ENCODE results near the gene IL1A. TPM values are rescaled to one million over a fixed set of nuclear protein-coding genes. Genes with fewer than 3 reads are reported as not detected.

IL1A gene
- total RNA-seq, 1 experiment from 2014 or later, result 0.42 TPM

DNA sequence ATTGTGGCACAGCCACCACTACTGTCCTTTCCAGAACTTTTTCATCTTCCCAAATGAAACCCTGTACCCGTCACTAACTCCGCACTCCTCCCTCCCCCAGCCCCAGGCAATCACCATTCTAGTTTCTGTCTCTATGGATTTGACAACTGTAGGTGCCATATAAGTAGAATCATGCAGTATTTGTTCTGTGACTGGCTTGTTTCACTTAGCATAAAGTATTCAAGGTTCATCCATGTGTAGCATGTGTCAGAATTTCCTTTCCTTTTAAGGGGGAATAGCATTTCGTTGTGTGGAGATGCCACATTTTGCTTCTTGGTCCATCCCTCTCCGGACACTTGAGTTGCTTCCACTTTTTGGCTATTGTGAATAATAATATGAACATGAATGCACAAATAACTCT, 19.0 kb downstream of the IL1A start (continued):
- no peak for TF ChIP-seq SMAD4 (CRISPR knock-in tag; IDR thresholded peaks at IDR 0.05)
- no peak for TF ChIP-seq KAT7 (CRISPR knock-in tag; IDR thresholded peaks at IDR 0.05; ENCODE audit: borderline replicate concordance)
- no peak for TF ChIP-seq NR2C2 (CRISPR knock-in tag; IDR thresholded peaks at IDR 0.05)
- no peak for TF ChIP-seq ZNF121 (CRISPR knock-in tag; IDR thresholded peaks at IDR 0.05)
- TF ChIP-seq ZNF232 (CRISPR knock-in tag; IDR thresholded peaks at IDR 0.05), result no peak
- TF ChIP-seq, protein P1, sequence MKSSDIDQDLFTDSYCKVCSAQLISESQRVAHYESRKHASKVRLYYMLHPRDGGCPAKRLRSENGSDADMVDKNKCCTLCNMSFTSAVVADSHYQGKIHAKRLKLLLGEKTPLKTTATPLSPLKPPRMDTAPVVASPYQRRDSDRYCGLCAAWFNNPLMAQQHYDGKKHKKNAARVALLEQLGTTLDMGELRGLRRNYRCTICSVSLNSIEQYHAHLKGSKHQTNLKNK (CRISPR knock-in tag; IDR thresholded peaks at IDR 0.05), result no peak
- no peak for TF ChIP-seq GRHL2 (CRISPR knock-in tag; IDR thresholded peaks at IDR 0.05; ENCODE audit: insufficient replicate concordance, severe bottlenecking)
- TF ChIP-seq, protein P2, sequence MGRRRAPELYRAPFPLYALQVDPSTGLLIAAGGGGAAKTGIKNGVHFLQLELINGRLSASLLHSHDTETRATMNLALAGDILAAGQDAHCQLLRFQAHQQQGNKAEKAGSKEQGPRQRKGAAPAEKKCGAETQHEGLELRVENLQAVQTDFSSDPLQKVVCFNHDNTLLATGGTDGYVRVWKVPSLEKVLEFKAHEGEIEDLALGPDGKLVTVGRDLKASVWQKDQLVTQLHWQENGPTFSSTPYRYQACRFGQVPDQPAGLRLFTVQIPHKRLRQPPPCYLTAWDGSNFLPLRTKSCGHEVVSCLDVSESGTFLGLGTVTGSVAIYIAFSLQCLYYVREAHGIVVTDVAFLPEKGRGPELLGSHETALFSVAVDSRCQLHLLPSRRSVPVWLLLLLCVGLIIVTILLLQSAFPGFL (CRISPR knock-in tag; IDR thresholded peaks at IDR 0.05; ENCODE audit: borderline replicate concordance), result no peak
- no peak for TF ChIP-seq ZNF671 (CRISPR knock-in tag; IDR thresholded peaks at IDR 0.05)
- TF ChIP-seq SMAD3 (CRISPR knock-in tag; IDR thresholded peaks at IDR 0.05; ENCODE audit: borderline replicate concordance), result no peak

DNA sequence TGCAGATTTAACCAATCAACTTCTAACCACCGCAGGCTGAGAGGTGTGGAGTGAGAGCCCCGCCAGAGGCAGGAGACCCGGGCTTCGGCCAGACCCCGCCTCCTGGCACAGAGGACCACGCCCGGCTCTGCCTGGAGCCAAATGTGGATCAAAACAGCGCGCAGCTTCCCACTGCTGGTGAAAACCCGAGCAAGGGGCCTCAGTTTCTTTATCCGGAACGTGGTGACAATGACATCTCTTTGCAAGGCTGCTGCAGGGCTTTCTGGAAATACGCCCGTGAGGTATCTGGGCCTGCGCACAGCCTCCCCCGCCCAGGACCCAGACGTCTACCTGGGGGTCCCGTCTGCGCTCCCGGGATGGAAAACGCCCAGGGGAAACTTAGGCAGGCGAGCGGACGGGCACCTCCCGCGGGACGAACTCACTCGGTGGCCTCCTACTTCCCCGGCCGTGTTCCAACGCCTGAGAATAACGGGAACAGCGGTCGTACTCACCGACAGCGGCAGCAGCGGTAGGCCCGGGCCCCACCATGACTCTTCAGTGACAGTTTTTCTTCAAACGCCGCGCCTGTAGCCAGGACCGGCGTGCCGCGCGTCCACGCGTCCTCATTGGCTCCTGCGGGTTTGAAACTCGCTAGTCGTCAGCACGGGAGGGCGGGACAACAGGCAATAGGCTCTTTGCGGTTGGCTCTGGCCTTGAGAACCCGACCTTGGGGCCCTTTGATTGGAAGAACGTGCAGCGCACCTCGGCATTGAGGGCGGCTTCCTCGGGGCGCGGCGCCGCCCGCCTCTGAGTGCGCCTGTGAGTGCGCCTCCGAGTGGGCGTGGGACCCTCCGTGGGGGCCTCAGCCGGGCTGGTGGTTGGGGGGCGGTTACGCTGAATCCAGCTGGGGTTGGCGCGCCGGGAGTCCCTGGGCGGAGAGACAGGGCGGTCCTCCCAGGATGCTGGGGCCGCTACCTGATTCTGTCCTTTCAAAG, 19.9 kb downstream of the IL1A start, which contains the start of gene CKAP2L:
Gene CKAP2L (minus strand): TSS at position 539 of the 974 bp plus-strand sequence. CDS start 11 bp downstream, at position 528.
- Mint-ChIP-seq H3K9me3 (no peaks in the 10 kb centered on the region), H3K27ac (peak within 1 kb of the TSS; percentile 82), H3K4me3 (peak within 1 kb of the TSS; percentile 97), H3K27me3 (ENCODE audit: low read depth) (no peaks in the 10 kb centered on the region), H3K4me1 (peaks cover 23% of the 10 kb centered on the region), H3K36me3 (peaks cover 19% of the 10 kb centered on the region)
- DNase-seq (ENCODE audit: low spot score) (peak; percentile 95), ATAC-seq (peak; percentile 97)
- CTCF ChIA-PET, result interaction anchor here (0.6 to 3.3 kb wide), 3 partner anchors 15 to 177 kb away, joined by 4 to 21 read pairs (median 17); no protein-coding TSS in a partner anchor
- POLR2A ChIA-PET, result no interaction called here
- TF ChIP-seq, protein P3, sequence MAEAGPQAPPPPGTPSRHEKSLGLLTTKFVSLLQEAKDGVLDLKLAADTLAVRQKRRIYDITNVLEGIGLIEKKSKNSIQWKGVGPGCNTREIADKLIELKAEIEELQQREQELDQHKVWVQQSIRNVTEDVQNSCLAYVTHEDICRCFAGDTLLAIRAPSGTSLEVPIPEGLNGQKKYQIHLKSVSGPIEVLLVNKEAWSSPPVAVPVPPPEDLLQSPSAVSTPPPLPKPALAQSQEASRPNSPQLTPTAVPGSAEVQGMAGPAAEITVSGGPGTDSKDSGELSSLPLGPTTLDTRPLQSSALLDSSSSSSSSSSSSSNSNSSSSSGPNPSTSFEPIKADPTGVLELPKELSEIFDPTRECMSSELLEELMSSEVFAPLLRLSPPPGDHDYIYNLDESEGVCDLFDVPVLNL (CRISPR knock-in tag; IDR thresholded peaks at IDR 0.05; ENCODE audit: borderline replicate concordance, low read depth), result peak; percentile 94
- TF ChIP-seq TEAD1 (CRISPR knock-in tag; IDR thresholded peaks at IDR 0.05), result 0 out of 2 replicates have a peak, but pooled peaks have one; percentile 21
- TF ChIP-seq, protein P4, sequence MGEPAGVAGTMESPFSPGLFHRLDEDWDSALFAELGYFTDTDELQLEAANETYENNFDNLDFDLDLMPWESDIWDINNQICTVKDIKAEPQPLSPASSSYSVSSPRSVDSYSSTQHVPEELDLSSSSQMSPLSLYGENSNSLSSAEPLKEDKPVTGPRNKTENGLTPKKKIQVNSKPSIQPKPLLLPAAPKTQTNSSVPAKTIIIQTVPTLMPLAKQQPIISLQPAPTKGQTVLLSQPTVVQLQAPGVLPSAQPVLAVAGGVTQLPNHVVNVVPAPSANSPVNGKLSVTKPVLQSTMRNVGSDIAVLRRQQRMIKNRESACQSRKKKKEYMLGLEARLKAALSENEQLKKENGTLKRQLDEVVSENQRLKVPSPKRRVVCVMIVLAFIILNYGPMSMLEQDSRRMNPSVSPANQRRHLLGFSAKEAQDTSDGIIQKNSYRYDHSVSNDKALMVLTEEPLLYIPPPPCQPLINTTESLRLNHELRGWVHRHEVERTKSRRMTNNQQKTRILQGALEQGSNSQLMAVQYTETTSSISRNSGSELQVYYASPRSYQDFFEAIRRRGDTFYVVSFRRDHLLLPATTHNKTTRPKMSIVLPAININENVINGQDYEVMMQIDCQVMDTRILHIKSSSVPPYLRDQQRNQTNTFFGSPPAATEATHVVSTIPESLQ (CRISPR knock-in tag; IDR thresholded peaks at IDR 0.05), result no peak
- no peak for TF ChIP-seq SMAD3 (CRISPR knock-in tag; IDR thresholded peaks at IDR 0.05; ENCODE audit: borderline replicate concordance)
- no peak for TF ChIP-seq CREB1 (CRISPR knock-in tag; IDR thresholded peaks at IDR 0.05)
- peak; percentile 81 for TF ChIP-seq SP1 (CRISPR knock-in tag; conservative IDR thresholded peaks at IDR 0.05)
- TF ChIP-seq, protein P5, sequence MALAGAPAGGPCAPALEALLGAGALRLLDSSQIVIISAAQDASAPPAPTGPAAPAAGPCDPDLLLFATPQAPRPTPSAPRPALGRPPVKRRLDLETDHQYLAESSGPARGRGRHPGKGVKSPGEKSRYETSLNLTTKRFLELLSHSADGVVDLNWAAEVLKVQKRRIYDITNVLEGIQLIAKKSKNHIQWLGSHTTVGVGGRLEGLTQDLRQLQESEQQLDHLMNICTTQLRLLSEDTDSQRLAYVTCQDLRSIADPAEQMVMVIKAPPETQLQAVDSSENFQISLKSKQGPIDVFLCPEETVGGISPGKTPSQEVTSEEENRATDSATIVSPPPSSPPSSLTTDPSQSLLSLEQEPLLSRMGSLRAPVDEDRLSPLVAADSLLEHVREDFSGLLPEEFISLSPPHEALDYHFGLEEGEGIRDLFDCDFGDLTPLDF (CRISPR knock-in tag; IDR thresholded peaks at IDR 0.05), result no peak
- TF ChIP-seq, protein P6, sequence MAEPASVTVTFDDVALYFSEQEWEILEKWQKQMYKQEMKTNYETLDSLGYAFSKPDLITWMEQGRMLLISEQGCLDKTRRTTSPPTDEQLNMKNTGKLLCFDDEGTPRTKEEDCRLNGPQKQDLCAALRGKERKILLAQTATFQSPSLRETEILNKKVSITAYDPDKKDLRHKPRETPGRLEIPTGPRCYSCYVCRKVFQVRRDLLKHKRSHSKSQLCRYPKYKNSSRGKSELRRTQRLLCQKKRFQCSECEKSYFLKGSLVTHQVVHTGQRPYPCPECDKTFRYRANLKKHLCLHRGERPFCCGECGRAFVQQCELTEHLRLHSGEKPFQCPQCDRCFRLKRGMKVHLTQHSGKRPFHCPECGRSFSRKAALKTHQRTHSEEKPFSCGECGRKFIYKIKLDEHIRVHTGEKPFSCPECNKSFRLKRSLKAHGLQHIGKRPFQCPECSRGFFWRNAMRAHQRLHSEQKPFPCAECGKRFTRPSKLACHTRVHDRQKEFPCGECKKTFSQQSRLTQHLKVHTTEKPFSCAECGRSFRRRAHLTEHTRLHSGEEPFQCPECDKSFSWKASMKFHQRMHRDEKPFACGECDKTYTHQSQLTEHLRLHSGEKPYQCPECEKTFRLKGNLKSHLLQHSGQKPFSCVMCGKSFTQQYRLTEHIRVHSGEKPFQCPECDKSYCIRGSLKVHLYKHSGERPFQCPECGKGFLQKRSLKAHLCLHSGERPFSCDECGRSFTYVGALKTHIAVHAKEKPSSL (CRISPR knock-in tag; conservative IDR thresholded peaks at IDR 0.05), result no peak
- TF ChIP-seq MXD4 (CRISPR knock-in tag; IDR thresholded peaks at IDR 0.05; ENCODE audit: borderline replicate concordance), result no peak
- TF ChIP-seq, protein P2 (CRISPR knock-in tag; IDR thresholded peaks at IDR 0.05; ENCODE audit: borderline replicate concordance), result peak; percentile 94; the same call in 1 of the 2 replicates
- TF ChIP-seq, protein P7, sequence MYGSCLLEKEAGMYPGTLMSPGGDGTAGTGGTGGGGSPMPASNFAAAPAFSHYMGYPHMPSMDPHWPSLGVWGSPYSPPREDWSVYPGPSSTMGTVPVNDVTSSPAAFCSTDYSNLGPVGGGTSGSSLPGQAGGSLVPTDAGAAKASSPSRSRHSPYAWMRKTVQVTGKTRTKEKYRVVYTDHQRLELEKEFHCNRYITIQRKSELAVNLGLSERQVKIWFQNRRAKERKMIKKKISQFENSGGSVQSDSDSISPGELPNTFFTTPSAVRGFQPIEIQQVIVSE (CRISPR knock-in tag; IDR thresholded peaks at IDR 0.05; ENCODE audit: borderline replicate concordance), result no peak
- TF ChIP-seq, protein P8, sequence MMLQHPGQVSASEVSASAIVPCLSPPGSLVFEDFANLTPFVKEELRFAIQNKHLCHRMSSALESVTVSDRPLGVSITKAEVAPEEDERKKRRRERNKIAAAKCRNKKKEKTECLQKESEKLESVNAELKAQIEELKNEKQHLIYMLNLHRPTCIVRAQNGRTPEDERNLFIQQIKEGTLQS (CRISPR knock-in tag; conservative IDR thresholded peaks at IDR 0.05), result no peak
- TF ChIP-seq MYBL2 (CRISPR knock-in tag; IDR thresholded peaks at IDR 0.05), result peak; percentile 100
- no peak for TF ChIP-seq RELA (CRISPR knock-in tag; IDR thresholded peaks at IDR 0.05; ENCODE audit: borderline replicate concordance)
- no peak for TF ChIP-seq ZNF219 (CRISPR knock-in tag; IDR thresholded peaks at IDR 0.05; ENCODE audit: borderline replicate concordance)

Data from WTC11 (cell line).